Measurements from ENCODE around the gene EFCAB11. TPM values are rescaled to one million over a fixed set of nuclear protein-coding genes. Genes with fewer than 3 reads are reported as not detected.

Gene EFCAB11
- total RNA-seq, 1 experiment from 2014 or later: 15.5 TPM

- ATAC-seq (no peak), DNase-seq (ENCODE audit: low spot score) (no peak)
- no peak overlapping the region for H3K4me3 Mint-ChIP-seq
- H3K27ac Mint-ChIP-seq: no peak overlapping the region
- peaks cover 14% of the 10 kb centered on the region for H3K4me1 Mint-ChIP-seq
- H3K36me3 Mint-ChIP-seq: 0 out of 2 replicates have a peak, but pooled peaks cover 2% of the 10 kb centered on the region
- H3K27me3 Mint-ChIP-seq (ENCODE audit: low read depth): no peaks in the 10 kb centered on the region
- peaks cover 8% of the 10 kb centered on the region for H3K9me3 Mint-ChIP-seq
- ChIA-PET CTCF (interaction anchor here (1.2 kb wide), 1 partner anchor 88 kb away, joined by 5 read pairs; no protein-coding TSS in a partner anchor), POLR2A (no interaction called here)
- TF ChIP-seq STAT6 (CRISPR knock-in tag; conservative IDR thresholded peaks at IDR 0.05; ENCODE audit: low read depth) (no peak), TEAD4 (CRISPR knock-in tag; IDR thresholded peaks at IDR 0.05) (no peak), ATF3 (CRISPR knock-in tag; conservative IDR thresholded peaks at IDR 0.05) (no peak), GTF2I (CRISPR knock-in tag; conservative IDR thresholded peaks at IDR 0.05) (no peak), AR (CRISPR knock-in tag; IDR thresholded peaks at IDR 0.05) (no peak), SMAD3 (CRISPR knock-in tag; IDR thresholded peaks at IDR 0.05; ENCODE audit: borderline replicate concordance) (no peak), ZNF219 (CRISPR knock-in tag; IDR thresholded peaks at IDR 0.05; ENCODE audit: borderline replicate concordance) (no peak), TP53 (CRISPR knock-in tag; IDR thresholded peaks at IDR 0.05) (no peak), CTCF (IDR thresholded peaks at IDR 0.05) (no peak), FOXJ3 (CRISPR knock-in tag; IDR thresholded peaks at IDR 0.05; ENCODE audit: borderline replicate concordance) (no peak), MYBL2 (CRISPR knock-in tag; IDR thresholded peaks at IDR 0.05) (no peak), PREB (CRISPR knock-in tag; IDR thresholded peaks at IDR 0.05; ENCODE audit: borderline replicate concordance) (no peak), ERG (CRISPR knock-in tag; IDR thresholded peaks at IDR 0.05) (no peak), ATF6 (CRISPR knock-in tag; IDR thresholded peaks at IDR 0.05) (no peak), ZNF423 (CRISPR knock-in tag; IDR thresholded peaks at IDR 0.05) (no peak), CDX4 (CRISPR knock-in tag; IDR thresholded peaks at IDR 0.05; ENCODE audit: borderline replicate concordance) (no peak)
Measured at GRCh38 chr14:89851106-89851505, 103.4 kb downstream of the EFCAB11 start.
